Fibroblast of villous mesenchyme (primary cell): ENCODE data around the gene GSTO1. TPM values are rescaled to one million over a fixed set of nuclear protein-coding genes. Genes with fewer than 3 reads are reported as not detected.

ENCODE experiments used
- DNase-seq: peaks from one replicate; pipeline ENCODE4 v3.0.0-alpha.2; 2010; ENCODE audit warnings: low read depth
- H3K4me3 ChIP-seq: 2 replicates; pipeline ENCODE4 v1.5.1; 2011; ENCODE audit warnings: low read depth, mild to moderate bottlenecking, low read length
- CTCF ChIP-seq: IDR thresholded peaks from 2 replicates; pipeline ENCODE4 v1.5.1; 2012; ENCODE audit warnings: low read depth, mild to moderate bottlenecking, low read length; ENCODE audit not compliant: insufficient read depth
- total RNA-seq: library from RNA; depleted of rRNA; stranded (reverse); fragments of >200 nt; gene quantifications from 2 replicates; pipeline ENCODE4 v1.2.3, GENCODE V29; 2012

The GSTO1 gene
- total RNA-seq, 1 donor: 156 TPM

DNA sequence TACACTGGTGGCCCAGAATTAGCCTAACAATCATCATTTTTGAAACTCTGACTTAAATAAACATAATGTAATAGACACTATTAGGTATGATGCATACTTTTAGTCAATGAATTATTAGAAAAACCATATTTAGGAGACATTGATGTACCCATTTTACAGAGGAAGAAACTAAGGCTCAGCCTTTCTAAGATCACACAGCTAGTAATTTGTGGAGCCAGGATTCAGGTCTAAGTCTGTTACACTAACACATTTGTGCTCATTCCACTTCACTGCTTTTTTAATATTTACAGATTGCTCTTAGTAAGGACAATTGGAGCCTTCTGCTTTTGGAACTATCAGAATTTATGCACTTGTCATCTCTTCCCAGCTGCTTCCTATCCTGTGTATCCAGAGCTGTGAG lies 31.4 kb upstream of the GSTO1 start:
- no peak overlapping the region for H3K4me3 ChIP-seq
- no peak for DNase-seq
- no peak for TF ChIP-seq CTCF

GRCh38 chr10:104230490-104230889 lies 24.2 kb upstream of the GSTO1 start:
- no peak for TF ChIP-seq CTCF
- H3K4me3 ChIP-seq: no peak overlapping the region
- no peak for DNase-seq

DNA sequence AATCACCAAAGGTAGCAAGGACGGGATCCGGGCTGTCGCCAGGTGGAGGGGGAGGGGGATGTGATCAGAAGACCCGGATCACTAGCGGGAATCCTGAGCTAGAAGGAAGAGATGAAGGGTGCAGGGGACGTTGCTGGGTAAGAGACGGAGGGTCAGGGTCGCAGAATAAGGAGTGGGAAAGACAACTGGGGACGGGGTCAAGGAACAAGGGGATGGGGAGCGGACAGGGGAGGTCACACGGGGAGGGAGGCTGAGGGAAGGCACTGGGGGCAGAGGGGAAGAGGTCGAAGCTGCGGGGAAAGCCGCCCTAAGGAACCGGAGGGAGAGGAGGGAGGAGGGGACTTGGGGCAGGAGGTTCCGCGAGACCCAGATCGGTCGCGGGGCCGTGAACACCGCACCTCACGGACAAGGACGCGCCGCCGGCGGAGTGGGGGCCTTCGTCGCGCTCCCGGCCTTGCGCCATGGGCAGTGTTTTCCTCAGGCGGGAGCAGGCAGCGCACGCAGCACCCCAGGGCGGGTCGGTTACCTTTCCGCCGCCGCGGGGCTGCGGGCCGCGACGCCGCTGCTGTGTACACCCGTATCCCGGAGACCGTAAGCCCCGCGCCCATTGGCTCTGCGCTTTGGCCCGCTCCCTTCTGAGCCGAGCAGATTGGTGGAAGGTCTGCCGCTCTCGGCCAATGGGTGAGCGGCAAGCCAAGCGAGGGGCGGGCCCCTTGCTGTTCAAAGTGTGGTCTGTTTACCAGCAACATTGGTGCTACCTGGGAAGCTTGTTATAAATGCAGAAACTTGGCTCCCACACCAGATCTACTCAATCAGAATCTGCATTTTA lies 22.7 kb upstream of the GSTO1 start, which contains the start of gene CFAP43:
CFAP43 (minus strand) TSS at position 581 of the 829 bp plus-strand sequence; CDS start at position 463, 118 bp downstream.
- peak; percentile 96 for DNase-seq
- no peak for TF ChIP-seq CTCF
- peak within 1 kb of the TSS; percentile 86 for H3K4me3 ChIP-seq

GRCh38 chr10:104232613-104233102 lies 22.0 kb upstream of the GSTO1 start:
- no peak for TF ChIP-seq CTCF
- DNase-seq: no peak
- peak overlapping the region; percentile 86 for H3K4me3 ChIP-seq

DNA sequence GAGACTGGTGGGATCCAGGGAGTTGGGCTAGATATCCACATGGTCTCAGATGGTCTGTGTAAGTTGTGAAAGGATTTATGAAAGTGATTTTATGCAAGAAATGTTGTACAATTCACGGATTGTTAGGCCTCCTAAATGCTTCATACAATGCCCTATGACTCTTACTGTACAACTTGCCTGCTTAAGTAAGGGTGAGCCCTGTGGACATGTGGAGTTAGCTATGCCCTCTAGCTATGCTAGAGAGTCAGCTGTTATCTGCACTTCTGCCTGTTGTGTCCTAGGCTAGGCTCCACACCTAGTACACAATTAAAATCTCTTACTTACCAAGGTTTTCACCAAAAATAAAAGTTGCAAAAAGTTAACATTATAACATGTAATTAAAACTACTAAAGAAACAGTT lies 20.9 kb upstream of the GSTO1 start:
- H3K4me3 ChIP-seq: no peak overlapping the region
- no peak for DNase-seq
- no peak for TF ChIP-seq CTCF

DNA sequence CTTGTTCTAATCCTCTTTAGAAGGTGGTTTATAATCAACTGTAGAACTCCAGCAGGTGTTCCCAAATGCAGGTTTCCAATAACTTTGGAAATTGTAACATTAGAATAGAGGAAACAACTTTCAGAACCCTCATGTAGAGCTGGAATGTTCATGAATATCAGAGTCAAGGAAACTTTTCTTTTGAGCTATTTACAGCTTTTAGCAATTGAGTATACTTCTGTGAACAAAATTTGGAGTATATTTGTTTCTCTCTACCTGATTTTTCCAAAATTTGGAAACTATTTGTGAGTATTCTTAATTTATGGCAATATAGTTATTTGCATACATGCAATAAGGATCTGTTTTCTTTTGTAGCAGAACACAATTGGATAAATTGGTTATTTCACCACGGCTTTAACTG lies 19.8 kb upstream of the GSTO1 start:
- no peak overlapping the region for H3K4me3 ChIP-seq
- no peak for DNase-seq
- no peak for TF ChIP-seq CTCF
